ENCODE measurements around the gene SLC6A16. TPM values are rescaled to one million over a fixed set of nuclear protein-coding genes. Genes with fewer than 3 reads are reported as not detected.
"Not testable (repeated sequence)": the region's sequence is repeated elsewhere in the genome, so short reads cannot be mapped to it uniquely, and the experiment has no call there.

Gene SLC6A16
- total RNA-seq, 1 donor from 2014 or later, result 0.85 TPM

DNA sequence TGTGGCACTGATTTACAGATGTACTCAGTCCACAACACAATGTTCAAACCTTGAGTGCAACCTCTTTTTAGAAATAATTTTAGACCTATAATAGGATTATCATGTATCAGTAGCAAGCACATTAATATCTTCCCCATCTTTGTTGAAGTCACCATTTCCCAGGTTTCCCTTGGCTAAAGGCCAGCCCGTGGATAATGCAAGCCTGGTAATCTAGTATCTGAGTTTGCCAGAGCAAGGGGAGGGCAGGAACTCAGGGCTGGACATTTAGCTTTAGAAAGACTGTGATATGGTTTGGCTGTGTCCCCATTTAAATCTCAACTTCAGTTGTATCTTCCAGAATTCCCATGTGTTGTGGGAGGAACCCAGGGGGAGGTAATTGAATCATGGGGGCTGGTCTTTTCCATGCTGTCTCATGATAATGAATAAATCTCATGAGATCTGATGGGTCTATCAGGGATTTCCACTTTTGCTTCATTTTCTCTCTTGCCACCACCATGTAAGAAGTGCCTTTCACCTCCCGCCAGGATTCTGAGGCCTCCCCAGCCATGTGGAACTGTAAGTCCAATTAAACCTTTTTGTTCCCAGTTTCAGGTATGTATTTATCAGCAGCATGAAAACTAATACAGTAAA, 37.7 kb downstream of the SLC6A16 start:
- intact Hi-C loops (cut with DNase I), result no loop called here
- no peaks in the 10 kb centered on the region for H3K27me3 ChIP-seq
- no peaks in the 10 kb centered on the region for H3K4me1 ChIP-seq
- no peaks in the 10 kb centered on the region for H3K36me3 ChIP-seq
- DNase-seq (ENCODE audit: low spot score in 2 of 2), result no peak
- TF ChIP-seq CTCF (IDR thresholded peaks at IDR 0.05), result no peak
- no peak overlapping the region for H3K27ac ChIP-seq
- no peak overlapping the region for H3K4me3 ChIP-seq
- H3K9me3 ChIP-seq, result no peaks in the 10 kb centered on the region

DNA sequence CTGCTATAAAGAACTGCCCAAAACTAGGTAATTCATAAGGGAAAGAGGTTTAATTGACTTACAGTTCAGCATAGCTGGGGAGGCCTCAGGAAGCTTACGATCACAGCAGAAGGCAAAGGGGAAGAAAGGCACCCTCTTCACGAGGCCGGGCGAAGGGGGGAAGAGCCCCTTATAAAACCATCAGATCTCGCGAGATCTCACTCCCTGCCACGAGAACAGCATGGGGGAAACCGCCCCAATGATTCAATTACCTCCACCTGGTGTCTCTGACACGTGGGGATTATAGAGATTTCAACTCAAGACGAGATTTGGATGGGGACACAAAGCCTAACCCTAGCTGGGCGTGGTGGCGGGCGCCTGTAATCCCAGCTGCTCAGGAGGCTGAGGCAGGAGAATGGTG, 42.8 kb downstream of the SLC6A16 start:
- Histone ChIP-seq H3K4me1 (no peaks in the 10 kb centered on the region), H3K27me3 (no peaks in the 10 kb centered on the region), H3K4me3 (no peak overlapping the region), H3K36me3 (no peaks in the 10 kb centered on the region), H3K9me3 (no peaks in the 10 kb centered on the region), H3K27ac (no peak overlapping the region)
- intact Hi-C loops (cut with DNase I), result no loop called here
- DNase-seq (ENCODE audit: low spot score in 2 of 2), result no peak
- TF ChIP-seq CTCF (IDR thresholded peaks at IDR 0.05), result no peak

GRCh38 chr19:49272204-49272603, 52.8 kb downstream of the SLC6A16 start:
- intact Hi-C loops (cut with DNase I), result no loop called here
- Histone ChIP-seq H3K9me3 (no peaks in the 10 kb centered on the region), H3K27me3 (no peaks in the 10 kb centered on the region), H3K36me3 (no peaks in the 10 kb centered on the region), H3K4me1 (no peaks in the 10 kb centered on the region), H3K4me3 (no peak overlapping the region), H3K27ac (no peak overlapping the region)
- no peak for TF ChIP-seq CTCF (IDR thresholded peaks at IDR 0.05)
- no peak for DNase-seq (ENCODE audit: low spot score in 2 of 2)

DNA sequence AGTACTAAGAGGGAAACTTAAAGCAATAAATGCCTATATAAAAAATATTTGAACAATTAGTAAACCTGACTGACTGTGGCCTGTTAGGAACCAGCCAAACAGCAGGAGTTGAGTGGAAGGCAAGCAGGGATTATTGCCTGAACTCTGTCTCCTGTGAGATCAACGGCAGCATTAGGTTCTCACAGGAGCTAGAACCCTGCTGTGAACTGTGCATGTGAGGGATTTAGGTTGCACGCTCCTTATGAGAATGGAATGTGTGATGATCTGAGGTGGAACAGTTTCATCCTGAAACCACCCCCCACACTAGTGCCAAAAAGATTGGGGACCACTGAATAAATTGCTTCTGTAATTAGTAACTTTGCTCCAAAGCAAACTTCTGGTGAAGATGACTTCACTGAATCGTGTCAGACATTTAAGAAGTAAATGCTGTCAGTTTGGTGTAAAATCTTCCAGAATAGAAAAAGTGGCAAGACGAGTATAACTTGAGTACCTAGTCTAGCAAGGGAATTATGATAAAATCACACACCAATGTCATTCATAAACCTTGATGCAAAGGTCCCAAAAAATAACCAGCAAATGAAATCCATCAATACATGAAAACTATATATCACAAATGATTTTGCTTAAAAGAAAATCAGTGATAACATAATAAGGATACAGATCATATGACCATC, 53.8 kb downstream of the SLC6A16 start:
- TF ChIP-seq CTCF (IDR thresholded peaks at IDR 0.05), result no peak
- H3K27ac ChIP-seq, result no peak overlapping the region
- no peak overlapping the region for H3K4me3 ChIP-seq
- no peaks in the 10 kb centered on the region for H3K9me3 ChIP-seq
- no peaks in the 10 kb centered on the region for H3K36me3 ChIP-seq
- H3K4me1 ChIP-seq, result no peaks in the 10 kb centered on the region
- H3K27me3 ChIP-seq, result no peaks in the 10 kb centered on the region
- intact Hi-C loops (cut with DNase I), result no loop called here
- no peak for DNase-seq (ENCODE audit: low spot score in 2 of 2)

DNA sequence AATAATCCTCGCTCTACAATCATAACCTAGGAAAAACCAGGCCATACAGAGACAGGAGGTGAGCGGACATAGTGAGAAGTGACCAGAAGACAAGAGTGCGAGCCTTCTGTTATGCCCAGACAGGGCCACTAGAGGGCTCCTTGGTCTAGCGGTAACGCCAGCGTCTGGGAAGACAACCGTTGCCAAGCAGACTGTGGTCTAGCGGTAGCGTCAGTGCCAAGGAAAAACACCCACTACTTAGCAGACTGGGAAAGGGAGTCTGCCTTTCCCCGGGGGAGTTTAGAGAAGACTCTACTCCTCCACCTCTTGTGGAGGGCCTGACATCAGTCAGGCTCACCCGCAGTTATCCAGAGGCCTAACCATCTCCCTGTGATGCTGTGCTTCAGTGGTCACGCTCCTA, 58.6 kb downstream of the SLC6A16 start:
- intact Hi-C loops (cut with DNase I), result loop anchor here (1.0 kb wide), 1 partner anchor 177 kb away; no protein-coding TSS in a partner anchor
- DNase-seq (ENCODE audit: low spot score in 2 of 2); H3K4me3 ChIP-seq; H3K4me1 ChIP-seq; H3K36me3 ChIP-seq; H3K9me3 ChIP-seq; H3K27me3 ChIP-seq; H3K27ac ChIP-seq: not testable (repeated sequence)
- TF ChIP-seq CTCF (IDR thresholded peaks at IDR 0.05), result peak; percentile 43 to 64 (median 45)

Measured in ascending aorta (tissue), 2 donors.